HepG2 (cell line): Measurements from ENCODE around the gene MICALL2. TPM values are rescaled to one million over a fixed set of nuclear protein-coding genes. Genes with fewer than 3 reads are reported as not detected.

Source experiments
- ATAC-seq: fragments of 200-7000 bp; cut with Tn5 transposase; 3 replicates; pipeline ENCODE4 v1.9.1; 2020; ENCODE audit warnings: mild to moderate bottlenecking, moderate library complexity
- BruUV-seq: library from RNA; stranded (reverse); fragments of 400-500 nt; replicated peaks from 2 replicates; lab custom pipeline; 2021; lab: Mats Ljungman, UMichigan
- CTCF ChIA-PET: fragments of 300-600 bp; formaldehyde crosslinking; extraction: SDS; loops from one replicate; lab custom pipeline; 2021; ENCODE audit warnings: low total read pairs, inconsistent platforms, low intra/inter-chr PET ratio; lab: Yijun Ruan, JAX
- POLR2A ChIA-PET: fragments of 350-600 bp; sonication (Branson Sonifier 250); formaldehyde crosslinking; loops from one replicate; lab custom pipeline; 2020; ENCODE audit warnings: antibody characterized with exemption, inconsistent platforms; lab: Yijun Ruan, JAX
- DNase-seq: peaks from one replicate; pipeline ENCODE4 v3.0.0-alpha.2; 2015; ENCODE audit warnings: low spot score
- FAIRE-seq: peaks from 3 replicates; lab custom pipeline; 2011; peaks lifted over from hg19 to GRCh38; lab: Jason Lieb, UNC
- H2AFZ ChIP-seq: one replicate; pipeline ENCODE4 v1.6.1; 2011; ENCODE audit warnings: low read length, inconsistent platforms
- H3K27ac ChIP-seq: fragments of 300-600 bp; 3 replicates; pipeline ENCODE4 v1.8.0; 2011; ENCODE audit warnings: mixed run types, mild to moderate bottlenecking, mixed read lengths, low read length, inconsistent platforms; ENCODE audit not compliant: insufficient read depth; ENCODE audit errors: extremely low read length
- H3K27me3 ChIP-seq, 2 experiments: fragments of 200-600 bp in 1 of 2; 2 replicates in 1 of 2; 3 replicates in 1 of 2; pipeline versions ENCODE4 v1.6.0 to v1.8.0; 2011; ENCODE audit warnings: low read length in 2 of 2, mild to moderate bottlenecking in 2 of 2, moderate library complexity in 2 of 2, inconsistent platforms in 1 of 2; ENCODE audit not compliant: insufficient read depth in 2 of 2, control insufficient read depth in 1 of 2
- H3K36me3 ChIP-seq, 2 experiments: fragments of 200-600 bp in 1 of 2; replicated peaks in 1 of 2; 2 replicates in 1 of 2; 3 replicates in 1 of 2; pipeline versions ENCODE4 v1.5.1 to v1.8.0; 2011; ENCODE audit warnings: low read length in 2 of 2, inconsistent platforms in 1 of 2; ENCODE audit not compliant: insufficient read depth in 2 of 2, control insufficient read depth in 1 of 2
- H3K4me1 ChIP-seq: 2 replicates; pipeline ENCODE4 v1.5.1; 2012; ENCODE audit warnings: low read length, inconsistent platforms; ENCODE audit not compliant: insufficient read depth
- H3K4me2 ChIP-seq: 2 replicates; pipeline ENCODE4 v1.6.0; 2011; ENCODE audit warnings: low read depth, low read length, inconsistent platforms
- H3K4me3 ChIP-seq, 3 experiments: fragments of 200-600 bp in 1 of 3; sonication (generic), shearing (Covaris generic) in 1 of 3; replicated peaks in 1 of 3; 2 replicates each; pipeline ENCODE4 v1.5.1; 2011 to 2016; ENCODE audit warnings: low read length in 3 of 3, inconsistent platforms in 2 of 3, low read depth in 2 of 3, mild to moderate bottlenecking in 2 of 3, control low read depth in 1 of 3, mixed read lengths in 1 of 3; ENCODE audit not compliant: insufficient read depth in 1 of 3
- H3K79me2 ChIP-seq: one replicate; pipeline ENCODE4 v1.6.1; 2011; ENCODE audit warnings: low read length, inconsistent platforms; ENCODE audit not compliant: insufficient read depth
- H3K9ac ChIP-seq: 2 replicates; pipeline ENCODE4 v1.6.0; 2011; ENCODE audit warnings: mild to moderate bottlenecking, low read depth, low read length, inconsistent platforms; ENCODE audit not compliant: insufficient read depth
- H3K9me3 ChIP-seq: 2 replicates; pipeline ENCODE4 v1.5.1; 2012; ENCODE audit warnings: mild to moderate bottlenecking, low read length
- H4K20me1 ChIP-seq: 2 replicates; pipeline ENCODE4 v1.6.0; 2011; ENCODE audit warnings: inconsistent platforms, mild to moderate bottlenecking, low read length, moderate library complexity; ENCODE audit not compliant: insufficient read depth
- AHDC1 ChIP-seq: sonication (generic); formaldehyde crosslinking; IDR thresholded peaks from 2 replicates; pipeline ENCODE4 v1.5.1; 2020; ENCODE audit warnings: mild to moderate bottlenecking, missing genetic modification reagents, borderline replicate concordance
- CREM ChIP-seq, 2 experiments: sonication (generic) in 1 of 2; formaldehyde crosslinking in 1 of 2; IDR thresholded peaks; 2 replicates each; pipeline versions ENCODE4 v1.4.0 to v1.6.1; 2016 to 2020; ENCODE audit warnings: antibody characterized with exemption in 1 of 2, mild to moderate bottlenecking in 1 of 2, missing genetic modification reagents in 1 of 2
- DR1 ChIP-seq: sonication (generic); formaldehyde crosslinking; IDR thresholded peaks from 2 replicates; pipeline ENCODE4 v1.8.0; 2021; ENCODE audit warnings: mild to moderate bottlenecking, missing genetic modification reagents, inconsistent platforms
- HDAC2 ChIP-seq: sonication (generic); formaldehyde crosslinking; IDR thresholded peaks from 2 replicates; pipeline ENCODE4 v1.4.0; 2020; ENCODE audit warnings: missing genetic modification reagents
- KDM3A ChIP-seq: IDR thresholded peaks from 2 replicates; pipeline ENCODE4 v1.6.1; 2018; ENCODE audit warnings: low read depth, missing compliant biosample characterization
- KMT2A ChIP-seq: sonication (generic); formaldehyde crosslinking; IDR thresholded peaks from 2 replicates; pipeline ENCODE4 v1.4.0; 2020; ENCODE audit warnings: missing genetic modification reagents
- KMT2B ChIP-seq: IDR thresholded peaks from 2 replicates; pipeline ENCODE4 v1.6.1; 2016; ENCODE audit warnings: missing genetic modification reagents, missing compliant biosample characterization
- POGZ ChIP-seq: sonication (generic); formaldehyde crosslinking; IDR thresholded peaks from 2 replicates; pipeline ENCODE4 v1.4.0; 2020; ENCODE audit warnings: mild to moderate bottlenecking, missing genetic modification reagents
- POLR2A ChIP-seq, 2 experiments: IDR thresholded peaks; 2 replicates each; pipeline ENCODE4 v1.6.1; 2011; ENCODE audit warnings: low read depth in 2 of 2, low read length in 2 of 2, mild to moderate bottlenecking in 1 of 2, moderate library complexity in 1 of 2; ENCODE audit not compliant: insufficient read depth in 1 of 2
- RBAK ChIP-seq: sonication (generic); formaldehyde crosslinking; IDR thresholded peaks from 2 replicates; pipeline ENCODE4 v1.5.1; 2020; ENCODE audit warnings: mild to moderate bottlenecking, missing genetic modification reagents
- SMC3 ChIP-seq: IDR thresholded peaks from 2 replicates; pipeline ENCODE4 v1.6.1; 2011; ENCODE audit warnings: low read length, improper control_type of control experiment
- SPEN ChIP-seq: sonication (generic); formaldehyde crosslinking; IDR thresholded peaks from 2 replicates; pipeline ENCODE4 v1.5.1; 2020; ENCODE audit warnings: low read depth, mild to moderate bottlenecking, missing genetic modification reagents
- TFDP2 ChIP-seq: sonication (generic); formaldehyde crosslinking; IDR thresholded peaks from 2 replicates; pipeline ENCODE4 v1.4.0; 2020; ENCODE audit warnings: missing genetic modification reagents
- ZBTB44 ChIP-seq: sonication (generic); formaldehyde crosslinking; IDR thresholded peaks from 2 replicates; pipeline ENCODE4 v1.4.0; 2020; ENCODE audit warnings: missing genetic modification reagents
- ZNF274 ChIP-seq: sonication (generic); formaldehyde crosslinking; IDR thresholded peaks from 2 replicates; pipeline ENCODE4 v1.5.1; 2020; ENCODE audit warnings: mild to moderate bottlenecking, missing genetic modification reagents
- ZNF552 ChIP-seq: sonication (generic); formaldehyde crosslinking; IDR thresholded peaks from 2 replicates; pipeline ENCODE4 v1.9.0; 2022; ENCODE audit warnings: missing genetic modification reagents, mild to moderate bottlenecking, borderline replicate concordance
- ZNF75D ChIP-seq: sonication (generic); formaldehyde crosslinking; IDR thresholded peaks from 2 replicates; pipeline ENCODE4 v1.8.1; 2023; ENCODE audit warnings: missing genetic modification reagents, mild to moderate bottlenecking, borderline replicate concordance
- ZNF772 ChIP-seq: sonication (generic); formaldehyde crosslinking; IDR thresholded peaks from 2 replicates; pipeline ENCODE4 v1.5.0; 2020; ENCODE audit warnings: mild to moderate bottlenecking, missing genetic modification reagents
- WGBS: methylation state at CpG from one replicate; pipeline ENCODE4 v1.1.6; 2017; ENCODE audit warnings: low lambda C conversion rate; 5-methylcytosine and 5-hydroxymethylcytosine counted together
- in situ Hi-C: cut with HindIII; loops from 2 replicates; pipeline ENCODE4 v1.10.0; 2017; ENCODE audit warnings: low pct_unique_long_range_greater_than_20kb; ENCODE audit not compliant: extremely low pct_ligation_motif_present
- intact Hi-C: fragments of 100-400 bp; cut with micrococcal nuclease; formaldehyde crosslinking; loops from one replicate; pipeline ENCODE4 v1.10.0; 2022; ENCODE audit not compliant: unreplicated experiment
- polyA plus RNA-seq, 8 experiments: library from polyadenylated mRNA; depleted of rRNA in 3 of 8; stranded (reverse) in 7 of 8; unstranded in 1 of 8; fragments of >200 nt; fragmentation: Illumina TruSeq in 4 of 8; extraction: Trizol in 4 of 8; gene quantifications; 2 replicates each; pipeline versions ENCODE4 v1.2.1 to v1.2.3, GENCODE V29; 2011 to 2016; ENCODE audit warnings: low read depth in 4 of 8, missing spikeins in 1 of 8, mixed read lengths in 1 of 8; ENCODE audit not compliant: insufficient read depth in 1 of 8
- total RNA-seq, 5 experiments: library from RNA; depleted of rRNA; stranded (reverse); fragments of >200 nt; fragmentation: Illumina TruSeq; extraction: Trizol; gene quantifications; 2 replicates each; pipeline ENCODE4 v1.2.3, GENCODE V29; 2016; ENCODE audit warnings: low read depth in 1 of 5

MICALL2 gene
- total and polyA plus RNA-seq, 2 of the 13 experiments (the other 11 are each of a cell fraction or from before 2014, with no cell fraction given) = 5.8 to 12.4 TPM

GRCh38 chr7:1448958-1449357 lies 10.3 kb downstream of the MICALL2 start:
- H3K27me3 ChIP-seq = no peaks in the 10 kb centered on the region; a peak in 1 of 5 replicates
- 91% methylated on average over 6 of the region's 14 CpGs for WGBS
- ChIA-PET POLR2A (no interaction called here), CTCF (no interaction called here)
- no peak overlapping the region for H3K9ac ChIP-seq
- H3K4me3 ChIP-seq = no peak overlapping the region
- H4K20me1 ChIP-seq = no peaks in the 10 kb centered on the region
- H2AFZ ChIP-seq = no peak overlapping the region
- in situ Hi-C loops = no loop called here
- no TSS peak for BruUV-seq
- peaks cover 18% of the 10 kb centered on the region for H3K4me1 ChIP-seq
- no peaks in the 10 kb centered on the region for H3K79me2 ChIP-seq
- FAIRE-seq = no peak
- no peaks in the 10 kb centered on the region; a peak in 1 of 5 replicates for H3K36me3 ChIP-seq
- intact Hi-C loops = no loop called here
- no peak for ATAC-seq
- DNase-seq = no peak
- H3K4me2 ChIP-seq = no peak overlapping the region
- H3K9me3 ChIP-seq = no peaks in the 10 kb centered on the region
- no peak overlapping the region for H3K27ac ChIP-seq
- no peak for TF ChIP-seq DR1
- no peak for TF ChIP-seq POGZ (CRISPR knock-in tag)
- TF ChIP-seq KDM3A (CRISPR knock-in tag) = no peak
- no peak for TF ChIP-seq ZNF552 (CRISPR knock-in tag)
- TF ChIP-seq KMT2B (CRISPR knock-in tag) = no peak
- no peak for TF ChIP-seq ZNF75D
- TF ChIP-seq ZBTB44 = no peak
- no peak for TF ChIP-seq POLR2A (IDR thresholded peaks at IDR 0.05; ENCODE audit: insufficient read depth in 1 of 2, low read depth in 2 of 2, low read length in 2 of 2)
- TF ChIP-seq RBAK (CRISPR knock-in tag) = no peak
- no peak for TF ChIP-seq SMC3
- TF ChIP-seq HDAC2 = no peak
- no peak for TF ChIP-seq TFDP2
- no peak for TF ChIP-seq SPEN (CRISPR knock-in tag)
- TF ChIP-seq ZNF274 = no peak
- TF ChIP-seq ZNF772 (CRISPR knock-in tag) = no peak
- TF ChIP-seq KMT2A (CRISPR knock-in tag) = no peak
- no peak for TF ChIP-seq AHDC1 (CRISPR knock-in tag)
- TF ChIP-seq CREM (IDR thresholded peaks at IDR 0.05) = no peak
- TF ChIP-seq CREM (CRISPR knock-in tag; IDR thresholded peaks at IDR 0.05) = no peak
